ENCODE data around the gene EDEM1. TPM values are rescaled to one million over a fixed set of nuclear protein-coding genes. Genes with fewer than 3 reads are reported as not detected.
"Not testable (repeated sequence)": the region's sequence is repeated elsewhere in the genome, so short reads cannot be mapped to it uniquely, and the experiment has no call there.

EDEM1 gene
- total RNA-seq, 2 donors from 2014 or later, result 181 to 200 TPM

GRCh38 chr3:5162102-5162501 lies 25.4 kb upstream of the EDEM1 start:
- DNase-seq (ENCODE audit: low spot score in 2 of 2) (no peak), ATAC-seq (peak in 1 of 2 donors; percentile 31)
- Mint-ChIP-seq H3K36me3 (peaks cover 0 to 6% of the 10 kb centered on the region in 2 donors), H3K9me3 (no peaks in the 10 kb centered on the region), H3K27ac (no peak overlapping the region)

- Mint-ChIP-seq H3K27ac (no peak overlapping the region), H3K9me3 (no peaks in the 10 kb centered on the region)
These were observed 21.8 kb upstream of the EDEM1 start for GRCh38 chr3:5165698-5166097.

GRCh38 chr3:5166846-5167245 lies 20.7 kb upstream of the EDEM1 start:
- ATAC-seq, result no peak
- DNase-seq (ENCODE audit: low spot score in 2 of 2), result no peak
- peak overlapping the region in 1 of 2 donors; percentile 62 for H3K27ac Mint-ChIP-seq
- H3K9me3 Mint-ChIP-seq, result no peaks in the 10 kb centered on the region
- H3K36me3 Mint-ChIP-seq, result peaks cover 0 to 6% of the 10 kb centered on the region in 2 donors

More at GRCh38 chr3:5165698-5166097, 21.8 kb upstream of the EDEM1 start:
- H3K36me3 Mint-ChIP-seq, result peaks cover 0 to 6% of the 10 kb centered on the region in 2 donors
- DNase-seq (ENCODE audit: low spot score in 2 of 2) (no peak), ATAC-seq (no peak)

GRCh38 chr3:5168110-5168509 lies 19.4 kb upstream of the EDEM1 start:
- Mint-ChIP-seq H3K27ac (no peak overlapping the region), H3K9me3 (no peaks in the 10 kb centered on the region), H3K36me3 (peaks cover 0 to 6% of the 10 kb centered on the region in 2 donors)
- ATAC-seq (no peak), DNase-seq (ENCODE audit: low spot score in 2 of 2) (no peak)

- Mint-ChIP-seq H3K9me3 (no peaks in the 10 kb centered on the region), H3K36me3 (peaks cover 0 to 6% of the 10 kb centered on the region in 2 donors), H3K27ac (no peak overlapping the region)
- DNase-seq (ENCODE audit: low spot score in 2 of 2), result no peak
- no peak for ATAC-seq
These were observed 17.7 kb upstream of the EDEM1 start for GRCh38 chr3:5169807-5170206.

GRCh38 chr3:5170975-5171374 lies 16.5 kb upstream of the EDEM1 start:
- peaks cover 0 to 6% of the 10 kb centered on the region in 2 donors for H3K36me3 Mint-ChIP-seq
- no peak for ATAC-seq
- no peak for DNase-seq (ENCODE audit: low spot score in 2 of 2)

GRCh38 chr3:5172018-5172417 lies 15.5 kb upstream of the EDEM1 start:
- no peaks in the 10 kb centered on the region for H3K36me3 Mint-ChIP-seq
- H3K27ac Mint-ChIP-seq, result no peak overlapping the region
- H3K9me3 Mint-ChIP-seq, result no peaks in the 10 kb centered on the region
- no peak for DNase-seq (ENCODE audit: low spot score in 2 of 2)
- ATAC-seq, result no peak

More at GRCh38 chr3:5170975-5171374, 16.5 kb upstream of the EDEM1 start:
- Mint-ChIP-seq H3K9me3 (no peaks in the 10 kb centered on the region), H3K27ac (peak overlapping the region in 1 of 2 donors; percentile 65)

- not testable (repeated sequence) for H3K9me3 Mint-ChIP-seq; DNase-seq (ENCODE audit: low spot score in 2 of 2); ATAC-seq
- H3K27ac Mint-ChIP-seq, result peak overlapping the region in 1 of 2 donors; percentile 25
- peaks cover 6 to 29% of the 10 kb centered on the region in 2 donors for H3K36me3 Mint-ChIP-seq
These were observed 8.5 kb upstream of the EDEM1 start for GRCh38 chr3:5179036-5179435.

- Mint-ChIP-seq H3K9me3 (no peaks in the 10 kb centered on the region), H3K36me3 (peaks cover 6 to 35% of the 10 kb centered on the region in 2 donors), H3K27ac (no peak overlapping the region)
- ATAC-seq (no peak), DNase-seq (ENCODE audit: low spot score in 2 of 2) (no peak)
These were observed 5.9 kb upstream of the EDEM1 start for GRCh38 chr3:5181469-5182141.

GRCh38 chr3:5183714-5184113 lies 3.8 kb upstream of the EDEM1 start:
- not testable (repeated sequence) for DNase-seq (ENCODE audit: low spot score in 2 of 2); H3K27ac Mint-ChIP-seq; ATAC-seq; H3K9me3 Mint-ChIP-seq
- H3K36me3 Mint-ChIP-seq, result peaks cover 7 to 30% of the 10 kb centered on the region in 2 donors

GRCh38 chr3:5184499-5184898 lies 3.0 kb upstream of the EDEM1 start:
- Mint-ChIP-seq H3K9me3 (no peaks in the 10 kb centered on the region), H3K36me3 (peaks cover 13 to 37% of the 10 kb centered on the region in 2 donors), H3K27ac (no peak overlapping the region)
- ATAC-seq (no peak), DNase-seq (ENCODE audit: low spot score in 2 of 2) (no peak)

GRCh38 chr3:5185093-5185673 lies 2.3 kb upstream of the EDEM1 start:
- H3K9me3 Mint-ChIP-seq, result no peaks in the 10 kb centered on the region

GRCh38 chr3:5186089-5186857 lies 1.2 kb upstream of the EDEM1 start:
- Mint-ChIP-seq H3K9me3 (no peaks in the 10 kb centered on the region), H3K27ac (peak overlapping the region; percentile 23 to 57), H3K36me3 (peaks cover 23 to 34% of the 10 kb centered on the region in 2 donors)
- DNase-seq (ENCODE audit: low spot score in 2 of 2) (no peak), ATAC-seq (no peak)

More at GRCh38 chr3:5185093-5185673, 2.3 kb upstream of the EDEM1 start:
- DNase-seq (ENCODE audit: low spot score in 2 of 2), result no peak
- ATAC-seq, result no peak
- Mint-ChIP-seq H3K27ac (no peak overlapping the region), H3K36me3 (peaks cover 20 to 39% of the 10 kb centered on the region in 2 donors)

GRCh38 chr3:5186858-5187155 lies 700 bp upstream of the EDEM1 start:
- Mint-ChIP-seq H3K9me3 (no peaks in the 10 kb centered on the region), H3K36me3 (peaks cover 26 to 37% of the 10 kb centered on the region in 2 donors), H3K27ac (peak overlapping the region; percentile 99)
- ATAC-seq, result no peak
- no peak for DNase-seq (ENCODE audit: low spot score in 2 of 2)

GRCh38 chr3:5187920-5188418 lies 462 bp downstream of the EDEM1 start:
- DNase-seq (ENCODE audit: low spot score in 2 of 2) (peak; percentile 50 to 75), ATAC-seq (peak; percentile 19 to 23)
- peaks cover 0 to 1% of the 10 kb centered on the region in 2 donors for H3K9me3 Mint-ChIP-seq
- H3K36me3 Mint-ChIP-seq, result peaks cover 38 to 48% of the 10 kb centered on the region in 2 donors
- H3K27ac Mint-ChIP-seq, result peak overlapping the region in 1 of 2 donors; percentile 99

GRCh38 chr3:5188419-5189221 lies 1.1 kb downstream of the EDEM1 start:
- peak overlapping the region; percentile 99 for H3K27ac Mint-ChIP-seq
- ATAC-seq, result peak in 1 of 2 donors; percentile 21
- peak in 1 of 2 donors; percentile 49 for DNase-seq (ENCODE audit: low spot score in 2 of 2)
- H3K36me3 Mint-ChIP-seq, result peaks cover 41 to 52% of the 10 kb centered on the region in 2 donors
- H3K9me3 Mint-ChIP-seq, result peaks cover 0 to 3% of the 10 kb centered on the region in 2 donors
